A204.1 (cell line): ENCODE data around the gene DNM1.
"Not testable (repeated sequence)": the region's sequence is repeated elsewhere in the genome, so short reads cannot be mapped to it uniquely, and the experiment has no call there.

ENCODE experiments used
- FAIRE-seq: peaks from 2 replicates; lab custom pipeline; 2012; peaks lifted over from hg19 to GRCh38; lab: Jason Lieb, UNC

The DNM1 gene

GRCh38 chr9:128279088-128280073 lies 76.2 kb downstream of the DNM1 start:
- not testable (repeated sequence) for FAIRE-seq

- no peak for FAIRE-seq
These were observed 77.0 kb downstream of the DNM1 start for GRCh38 chr9:128280084-128280622.

- no peak for FAIRE-seq
These were observed 79.3 kb downstream of the DNM1 start for GRCh38 chr9:128282500-128282899.

GRCh38 chr9:128285033-128285784 lies 82.0 kb downstream of the DNM1 start:
- no peak for FAIRE-seq

DNA sequence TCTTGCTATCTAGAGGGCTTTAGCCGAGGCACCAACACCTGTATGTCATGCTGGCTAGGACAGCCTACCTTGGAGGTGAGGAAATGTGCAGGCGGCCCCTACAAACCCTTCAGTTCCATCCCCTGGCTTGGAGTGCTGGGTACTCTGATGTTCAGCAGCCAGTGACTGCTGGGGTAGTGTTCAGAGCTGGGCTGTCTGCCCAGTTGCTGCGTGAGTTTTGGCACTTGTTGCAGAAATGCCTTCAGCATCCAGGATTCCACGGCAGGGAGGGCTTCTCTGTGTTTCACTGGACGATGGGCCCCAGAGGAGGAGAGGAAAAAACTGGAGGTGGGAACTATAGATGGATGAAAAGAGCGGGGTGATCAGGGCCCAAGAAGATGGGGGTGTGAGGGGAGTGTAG lies 83.3 kb downstream of the DNM1 start:
- FAIRE-seq, result no peak

- no peak for FAIRE-seq
These were observed 85.3 kb downstream of the DNM1 start for GRCh38 chr9:128288273-128289004.

GRCh38 chr9:128292009-128292408 lies 88.8 kb downstream of the DNM1 start:
- no peak for FAIRE-seq

GRCh38 chr9:128293091-128293490 lies 89.9 kb downstream of the DNM1 start:
- no peak for FAIRE-seq

DNA sequence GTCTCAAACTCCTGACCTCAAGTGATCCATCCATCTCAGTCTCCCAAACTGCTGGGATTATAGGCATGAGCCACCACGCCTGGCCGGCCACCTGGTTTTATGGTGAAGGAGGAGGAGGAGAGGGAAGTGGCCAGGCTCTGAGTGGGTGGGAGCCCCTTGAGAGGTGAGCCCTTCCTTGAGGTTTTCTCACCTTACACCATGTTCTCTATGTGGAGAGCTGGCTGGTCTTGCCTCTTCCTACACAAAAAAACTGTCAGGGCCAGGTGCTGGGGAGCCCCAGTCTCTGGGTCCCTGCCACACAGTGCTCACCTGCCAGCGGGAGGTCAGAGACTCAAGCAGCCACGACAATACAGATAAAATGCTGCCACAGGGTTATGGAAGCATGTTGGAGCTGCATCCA lies 91.0 kb downstream of the DNM1 start:
- no peak for FAIRE-seq

GRCh38 chr9:128296340-128297220 lies 93.4 kb downstream of the DNM1 start:
- no peak for FAIRE-seq

- FAIRE-seq, result no peak
These were observed 94.1 kb downstream of the DNM1 start for GRCh38 chr9:128297221-128297773.

- no peak for FAIRE-seq
These were observed 95.6 kb downstream of the DNM1 start for GRCh38 chr9:128298535-128299482.

GRCh38 chr9:128304136-128304970 lies 101.2 kb downstream of the DNM1 start:
- no peak for FAIRE-seq
